H9 (cell line): ENCODE data around the gene GABRE. TPM values are rescaled to one million over a fixed set of nuclear protein-coding genes. Genes with fewer than 3 reads are reported as not detected.

Experiments
- DNase-seq: peaks from one replicate; pipeline ENCODE4 v3.0.0-alpha.2; 2017
- H2AFZ ChIP-seq: one replicate; pipeline ENCODE4 v1.6.1; 2013; ENCODE audit warnings: mild to moderate bottlenecking, low read length, control low read depth, moderate library complexity
- H2AK5ac ChIP-seq: 2 replicates; pipeline ENCODE4 v1.6.1; 2013; ENCODE audit warnings: low read length, control low read depth, mixed read lengths; ENCODE audit not compliant: insufficient read length
- H2BK120ac ChIP-seq: one replicate; pipeline ENCODE4 v1.6.1; 2013; ENCODE audit warnings: low read depth, mild to moderate bottlenecking, low read length, control low read depth, inconsistent platforms; ENCODE audit not compliant: poor library complexity, severe bottlenecking
- H2BK12ac ChIP-seq: 2 replicates; pipeline ENCODE4 v1.6.1; 2013; ENCODE audit warnings: low read length, control low read depth, mixed read lengths, low read depth; ENCODE audit not compliant: insufficient read length
- H2BK15ac ChIP-seq: 2 replicates; pipeline ENCODE4 v1.6.1; 2013; ENCODE audit warnings: low read depth, low read length, control low read depth
- H2BK20ac ChIP-seq: one replicate; pipeline ENCODE4 v1.6.1; 2013; ENCODE audit warnings: low read depth, mild to moderate bottlenecking, low read length, control low read depth, inconsistent platforms; ENCODE audit not compliant: poor library complexity, severe bottlenecking
- H2BK5ac ChIP-seq: 2 replicates; pipeline ENCODE4 v1.6.1; 2013; ENCODE audit warnings: low read length, control low read depth, mixed read lengths; ENCODE audit not compliant: insufficient read length
- H3K14ac ChIP-seq: 2 replicates; pipeline ENCODE4 v1.6.1; 2013; ENCODE audit warnings: low read length, control low read depth; ENCODE audit not compliant: insufficient read depth
- H3K18ac ChIP-seq: 2 replicates; pipeline ENCODE4 v1.6.1; 2013; ENCODE audit warnings: low read depth, mild to moderate bottlenecking, mixed read lengths, low read length, control low read depth; ENCODE audit not compliant: insufficient read length
- H3K23ac ChIP-seq: 2 replicates; pipeline ENCODE4 v1.6.1; 2013; ENCODE audit warnings: low read length, control low read depth, mixed read lengths, low read depth; ENCODE audit not compliant: insufficient read length
- H3K23me2 ChIP-seq: 2 replicates; pipeline ENCODE4 v1.6.1; 2013; ENCODE audit warnings: low read depth, mild to moderate bottlenecking, mixed read lengths, low read length, control low read depth; ENCODE audit not compliant: insufficient read length, poor library complexity, severe bottlenecking
- H3K27ac ChIP-seq: 2 replicates; pipeline ENCODE4 v1.5.1; 2013; ENCODE audit warnings: low read length, control low read depth, mixed read lengths, low read depth; ENCODE audit not compliant: insufficient read length
- H3K27me3 ChIP-seq: 2 replicates; pipeline ENCODE4 v1.6.1; 2013; ENCODE audit warnings: low read length, control low read depth, inconsistent platforms; ENCODE audit not compliant: insufficient read depth
- H3K4ac ChIP-seq: 2 replicates; pipeline ENCODE4 v1.6.1; 2013; ENCODE audit warnings: low read depth, mild to moderate bottlenecking, control low read depth, inconsistent platforms, low read length, moderate library complexity
- H3K4me1 ChIP-seq: 2 replicates; pipeline ENCODE4 v1.6.1; 2013; ENCODE audit warnings: low read length, control low read depth, inconsistent platforms; ENCODE audit not compliant: insufficient read depth
- H3K4me2 ChIP-seq: 2 replicates; pipeline ENCODE4 v1.6.1; 2013; ENCODE audit warnings: low read length, control low read depth, mixed read lengths; ENCODE audit not compliant: insufficient read length, insufficient read depth
- H3K56ac ChIP-seq: 2 replicates; pipeline ENCODE4 v1.6.1; 2013; ENCODE audit warnings: low read depth, mild to moderate bottlenecking, mixed read lengths, low read length, control low read depth; ENCODE audit not compliant: insufficient read length
- H3K79me1 ChIP-seq: 2 replicates; pipeline ENCODE4 v1.6.1; 2013; ENCODE audit warnings: low read depth, mild to moderate bottlenecking, moderate library complexity, low read length, control low read depth, inconsistent platforms; ENCODE audit not compliant: insufficient read depth, poor library complexity, severe bottlenecking
- H3K79me2 ChIP-seq: 2 replicates; pipeline ENCODE4 v1.6.1; 2013; ENCODE audit warnings: low read length, control low read depth, inconsistent platforms; ENCODE audit not compliant: insufficient read depth
- H3K9ac ChIP-seq: 2 replicates; pipeline ENCODE4 v1.6.1; 2013; ENCODE audit warnings: low read length, control low read depth, mixed read lengths; ENCODE audit not compliant: insufficient read length; ENCODE audit errors: extremely low read depth
- H3K9me3 ChIP-seq: one replicate; pipeline ENCODE4 v1.6.1; 2013; ENCODE audit warnings: low read depth, low read length, inconsistent platforms; ENCODE audit not compliant: control insufficient read depth
- H3T11ph ChIP-seq: one replicate; pipeline ENCODE4 v1.6.1; 2013; ENCODE audit warnings: mild to moderate bottlenecking, low read length, control low read depth, inconsistent platforms
- H4K20me1 ChIP-seq: one replicate; pipeline ENCODE4 v1.6.1; 2013; ENCODE audit not compliant: control insufficient read depth, insufficient read length, insufficient read depth
- H4K5ac ChIP-seq: 2 replicates; pipeline ENCODE4 v1.6.1; 2013; ENCODE audit warnings: low read depth, mild to moderate bottlenecking, mixed read lengths, low read length, control low read depth; ENCODE audit not compliant: insufficient read length
- H4K8ac ChIP-seq: replicated peaks from 2 replicates; pipeline ENCODE4 v1.6.1; 2013; ENCODE audit warnings: low read length, control low read depth, mixed read lengths, low read depth; ENCODE audit not compliant: insufficient read length
- H4K91ac ChIP-seq: 2 replicates; pipeline ENCODE4 v1.6.1; 2013; ENCODE audit warnings: low read depth, mild to moderate bottlenecking, moderate library complexity, mixed read lengths, low read length, control low read depth; ENCODE audit not compliant: insufficient read length
- H3K27ac Mint-ChIP-seq, 3 experiments: 2 replicates in 2 of 3; 3 replicates in 1 of 3; pipeline ENCODE4 v1.8.0; 2020 to 2021; ENCODE audit warnings: mixed read lengths in 3 of 3, mild to moderate bottlenecking in 1 of 3, moderate library complexity in 1 of 3
- H3K27me3 Mint-ChIP-seq: 2 replicates; pipeline ENCODE4 v1.8.0; 2021; ENCODE audit warnings: low read depth, mild to moderate bottlenecking, moderate library complexity, mixed read lengths
- H3K36me3 Mint-ChIP-seq, 3 experiments: 2 replicates in 2 of 3; 3 replicates in 1 of 3; pipeline ENCODE4 v1.8.0; 2020 to 2021; ENCODE audit warnings: low read depth in 3 of 3, mixed read lengths in 3 of 3; ENCODE audit not compliant: insufficient read depth in 1 of 3
- H3K4me1 Mint-ChIP-seq, 2 experiments: 2 replicates each; pipeline ENCODE4 v1.8.0; 2020; ENCODE audit warnings: mixed read lengths in 2 of 2
- H3K4me3 Mint-ChIP-seq, 2 experiments: 2 replicates in 1 of 2; 3 replicates in 1 of 2; pipeline ENCODE4 v1.8.0; 2020 to 2021; ENCODE audit warnings: mild to moderate bottlenecking in 2 of 2, mixed read lengths in 2 of 2, moderate library complexity in 1 of 2
- H3K9me3 Mint-ChIP-seq, 2 experiments: 2 replicates in 1 of 2; 3 replicates in 1 of 2; pipeline ENCODE4 v1.8.0; 2020; ENCODE audit warnings: mild to moderate bottlenecking in 2 of 2, mixed read lengths in 2 of 2, moderate library complexity in 1 of 2
- CTCF ChIP-seq: fragments of 200-600 bp; sonication (generic); conservative IDR thresholded peaks from 3 replicates; pipeline ENCODE4 v1.8.0; 2021; ENCODE audit warnings: antibody characterized with exemption, mild to moderate bottlenecking
- WGBS: extraction: QIAGEN DNeasy Blood & Tissue Kit; methylation state at CpG from one replicate; pipeline ENCODE4 v1.1.7; 2013; ENCODE audit warnings: missing lambda C conversion rate, low lambda C conversion rate, mixed read lengths; ENCODE audit not compliant: insufficient read length; ENCODE audit errors: extremely low coverage; 5-methylcytosine and 5-hydroxymethylcytosine counted together
- total RNA-seq: library from RNA; stranded (reverse); gene quantifications from 2 replicates; pipeline ENCODE4 v1.2.1, GENCODE V29; 2021

The GABRE gene
- total RNA-seq, 1 experiment from 2014 or later = 1.8 TPM

GRCh38 chrX:151923648-151924047, 50.8 kb downstream of the GABRE start:
- H3K4ac ChIP-seq = no peak overlapping the region
- no peak overlapping the region for H2BK120ac ChIP-seq
- no peaks in the 10 kb centered on the region for H3K27me3 ChIP-seq
- H3K23me2 ChIP-seq = no peaks in the 10 kb centered on the region
- no CpG with 5 or more reads among the region's 6 CpGs for WGBS
- H3K9ac ChIP-seq = no peak overlapping the region
- H4K5ac ChIP-seq = no peak overlapping the region
- H2BK5ac ChIP-seq = no peak overlapping the region
- no peak overlapping the region for H2BK20ac ChIP-seq
- H2AFZ ChIP-seq = no peak overlapping the region
- Mint-ChIP-seq H3K36me3 (no peaks in the 10 kb centered on the region; a peak in 1 of 7 replicates), H3K4me1 (peaks cover 3 to 4% of the 10 kb centered on the region in 2 experiments; a peak in 1 of 4 replicates), H3K27me3 (no peaks in the 10 kb centered on the region; the same call in 1 of the 2 replicates), H3K4me3 (no peak overlapping the region), H3K9me3 (peaks cover 67 to 73% of the 10 kb centered on the region in 2 experiments), H3K27ac (no peak overlapping the region)
- no peak overlapping the region for H3K27ac ChIP-seq
- no peak overlapping the region for H2AK5ac ChIP-seq
- H3K4me1 ChIP-seq = no peaks in the 10 kb centered on the region
- no peak overlapping the region for H4K91ac ChIP-seq
- no peak for DNase-seq
- no peak overlapping the region for H3K56ac ChIP-seq
- H4K8ac ChIP-seq = no peak overlapping the region
- TF ChIP-seq CTCF = no peak
- H3K79me1 ChIP-seq = no peaks in the 10 kb centered on the region
- H3K14ac ChIP-seq = no peak overlapping the region
- no peak overlapping the region for H3K18ac ChIP-seq
- no peak overlapping the region for H3K23ac ChIP-seq
- H4K20me1 ChIP-seq = no peaks in the 10 kb centered on the region
- H3K79me2 ChIP-seq = no peaks in the 10 kb centered on the region
- no peak overlapping the region for H3T11ph ChIP-seq
- H2BK15ac ChIP-seq = no peak overlapping the region
- H2BK12ac ChIP-seq = no peak overlapping the region
- peaks cover 34% of the 10 kb centered on the region for H3K9me3 ChIP-seq
- no peak overlapping the region for H3K4me2 ChIP-seq
